HepG2 (cell line): ENCODE results near the gene TSC1. TPM values are rescaled to one million over a fixed set of nuclear protein-coding genes. Genes with fewer than 3 reads are reported as not detected.

Experiments
- ATAC-seq: fragments of 200-7000 bp; cut with Tn5 transposase; 3 replicates; pipeline ENCODE4 v1.9.1; 2020; ENCODE audit warnings: mild to moderate bottlenecking, moderate library complexity
- BruUV-seq: library from RNA; stranded (reverse); fragments of 400-500 nt; replicated peaks from 2 replicates; lab custom pipeline; 2021; lab: Mats Ljungman, UMichigan
- CTCF ChIA-PET: fragments of 300-600 bp; formaldehyde crosslinking; extraction: SDS; loops from one replicate; lab custom pipeline; 2021; ENCODE audit warnings: low total read pairs, inconsistent platforms, low intra/inter-chr PET ratio; lab: Yijun Ruan, JAX
- POLR2A ChIA-PET: fragments of 350-600 bp; sonication (Branson Sonifier 250); formaldehyde crosslinking; loops from one replicate; lab custom pipeline; 2020; ENCODE audit warnings: antibody characterized with exemption, inconsistent platforms; lab: Yijun Ruan, JAX
- DNase-seq: peaks from one replicate; pipeline ENCODE4 v3.0.0-alpha.2; 2015; ENCODE audit warnings: low spot score
- FAIRE-seq: peaks from 3 replicates; lab custom pipeline; 2011; peaks lifted over from hg19 to GRCh38; lab: Jason Lieb, UNC
- H2AFZ ChIP-seq: one replicate; pipeline ENCODE4 v1.6.1; 2011; ENCODE audit warnings: low read length, inconsistent platforms
- H3K27ac ChIP-seq: fragments of 300-600 bp; 3 replicates; pipeline ENCODE4 v1.8.0; 2011; ENCODE audit warnings: mixed run types, mild to moderate bottlenecking, mixed read lengths, low read length, inconsistent platforms; ENCODE audit not compliant: insufficient read depth; ENCODE audit errors: extremely low read length
- H3K27me3 ChIP-seq, 2 experiments: fragments of 200-600 bp in 1 of 2; 2 replicates in 1 of 2; 3 replicates in 1 of 2; pipeline versions ENCODE4 v1.6.0 to v1.8.0; 2011; ENCODE audit warnings: low read length in 2 of 2, mild to moderate bottlenecking in 2 of 2, moderate library complexity in 2 of 2, inconsistent platforms in 1 of 2; ENCODE audit not compliant: insufficient read depth in 2 of 2, control insufficient read depth in 1 of 2
- H3K36me3 ChIP-seq, 2 experiments: fragments of 200-600 bp in 1 of 2; replicated peaks in 1 of 2; 2 replicates in 1 of 2; 3 replicates in 1 of 2; pipeline versions ENCODE4 v1.5.1 to v1.8.0; 2011; ENCODE audit warnings: low read length in 2 of 2, inconsistent platforms in 1 of 2; ENCODE audit not compliant: insufficient read depth in 2 of 2, control insufficient read depth in 1 of 2
- H3K4me1 ChIP-seq: 2 replicates; pipeline ENCODE4 v1.5.1; 2012; ENCODE audit warnings: low read length, inconsistent platforms; ENCODE audit not compliant: insufficient read depth
- H3K4me2 ChIP-seq: 2 replicates; pipeline ENCODE4 v1.6.0; 2011; ENCODE audit warnings: low read depth, low read length, inconsistent platforms
- H3K4me3 ChIP-seq, 3 experiments: fragments of 200-600 bp in 1 of 3; sonication (generic), shearing (Covaris generic) in 1 of 3; replicated peaks in 1 of 3; 2 replicates each; pipeline ENCODE4 v1.5.1; 2011 to 2016; ENCODE audit warnings: low read length in 3 of 3, inconsistent platforms in 2 of 3, low read depth in 2 of 3, mild to moderate bottlenecking in 2 of 3, control low read depth in 1 of 3, mixed read lengths in 1 of 3; ENCODE audit not compliant: insufficient read depth in 1 of 3
- H3K79me2 ChIP-seq: one replicate; pipeline ENCODE4 v1.6.1; 2011; ENCODE audit warnings: low read length, inconsistent platforms; ENCODE audit not compliant: insufficient read depth
- H3K9ac ChIP-seq: 2 replicates; pipeline ENCODE4 v1.6.0; 2011; ENCODE audit warnings: mild to moderate bottlenecking, low read depth, low read length, inconsistent platforms; ENCODE audit not compliant: insufficient read depth
- H3K9me3 ChIP-seq: 2 replicates; pipeline ENCODE4 v1.5.1; 2012; ENCODE audit warnings: mild to moderate bottlenecking, low read length
- H4K20me1 ChIP-seq: 2 replicates; pipeline ENCODE4 v1.6.0; 2011; ENCODE audit warnings: inconsistent platforms, mild to moderate bottlenecking, low read length, moderate library complexity; ENCODE audit not compliant: insufficient read depth
- AFF4 ChIP-seq: sonication (generic); formaldehyde crosslinking; IDR thresholded peaks from 2 replicates; pipeline ENCODE4 v1.4.0; 2020; ENCODE audit warnings: missing genetic modification reagents
- TOPORS ChIP-seq: sonication (generic); formaldehyde crosslinking; IDR thresholded peaks from 2 replicates; pipeline ENCODE4 v1.8.0; 2023; ENCODE audit warnings: mild to moderate bottlenecking, missing genetic modification reagents
- ZMYM3 ChIP-seq: sonication (generic); formaldehyde crosslinking; IDR thresholded peaks from 2 replicates; pipeline ENCODE4 v1.5.1; 2020; ENCODE audit warnings: mild to moderate bottlenecking, missing genetic modification reagents
- ZNF101 ChIP-seq: sonication (generic); formaldehyde crosslinking; IDR thresholded peaks from 2 replicates; pipeline ENCODE4 v1.4.0; 2020; ENCODE audit warnings: mild to moderate bottlenecking, low read depth, missing genetic modification reagents, borderline replicate concordance
- ZNF235 ChIP-seq: sonication (generic); formaldehyde crosslinking; IDR thresholded peaks from 2 replicates; pipeline ENCODE4 v1.8.1; 2023; ENCODE audit warnings: mild to moderate bottlenecking, missing genetic modification reagents, borderline replicate concordance
- ZNF276 ChIP-seq: sonication (generic); formaldehyde crosslinking; IDR thresholded peaks from 2 replicates; pipeline ENCODE4 v1.4.0; 2020; ENCODE audit warnings: mild to moderate bottlenecking, low read depth, missing genetic modification reagents
- ZNF737 ChIP-seq: sonication (generic); formaldehyde crosslinking; IDR thresholded peaks from 2 replicates; pipeline ENCODE4 v1.5.0; 2020; ENCODE audit warnings: missing genetic modification reagents, mild to moderate bottlenecking, borderline replicate concordance
- ZNF75D ChIP-seq: sonication (generic); formaldehyde crosslinking; IDR thresholded peaks from 2 replicates; pipeline ENCODE4 v1.8.1; 2023; ENCODE audit warnings: missing genetic modification reagents, mild to moderate bottlenecking, borderline replicate concordance
- whole genome bisulfite sequencing: methylation state at CpG from one replicate; pipeline ENCODE4 v1.1.6; 2017; ENCODE audit warnings: low lambda C conversion rate; 5-methylcytosine and 5-hydroxymethylcytosine counted together
- in situ Hi-C: cut with HindIII; loops from 2 replicates; pipeline ENCODE4 v1.10.0; 2017; ENCODE audit warnings: low pct_unique_long_range_greater_than_20kb; ENCODE audit not compliant: extremely low pct_ligation_motif_present
- intact Hi-C: fragments of 100-400 bp; cut with micrococcal nuclease; formaldehyde crosslinking; loops from one replicate; pipeline ENCODE4 v1.10.0; 2022; ENCODE audit not compliant: unreplicated experiment
- polyA plus RNA-seq, 8 experiments: library from polyadenylated mRNA; depleted of rRNA in 3 of 8; stranded (reverse) in 7 of 8; unstranded in 1 of 8; fragments of >200 nt; fragmentation: Illumina TruSeq in 4 of 8; extraction: Trizol in 4 of 8; gene quantifications; 2 replicates each; pipeline versions ENCODE4 v1.2.1 to v1.2.3, GENCODE V29; 2011 to 2016; ENCODE audit warnings: low read depth in 4 of 8, missing spikeins in 1 of 8, mixed read lengths in 1 of 8; ENCODE audit not compliant: insufficient read depth in 1 of 8
- total RNA-seq, 5 experiments: library from RNA; depleted of rRNA; stranded (reverse); fragments of >200 nt; fragmentation: Illumina TruSeq; extraction: Trizol; gene quantifications; 2 replicates each; pipeline ENCODE4 v1.2.3, GENCODE V29; 2016; ENCODE audit warnings: low read depth in 1 of 5
- TF ChIP-seq, protein P1 (sequence below): sonication (generic); formaldehyde crosslinking; IDR thresholded peaks from 2 replicates; pipeline ENCODE4 v1.5.0; 2020; ENCODE audit warnings: mild to moderate bottlenecking, missing genetic modification reagents, borderline replicate concordance

TSC1 gene
- total and polyA plus RNA-seq, 2 of the 13 experiments (the other 11 are each of a cell fraction or from before 2014, with no cell fraction given): 31.6 to 66.1 TPM

DNA sequence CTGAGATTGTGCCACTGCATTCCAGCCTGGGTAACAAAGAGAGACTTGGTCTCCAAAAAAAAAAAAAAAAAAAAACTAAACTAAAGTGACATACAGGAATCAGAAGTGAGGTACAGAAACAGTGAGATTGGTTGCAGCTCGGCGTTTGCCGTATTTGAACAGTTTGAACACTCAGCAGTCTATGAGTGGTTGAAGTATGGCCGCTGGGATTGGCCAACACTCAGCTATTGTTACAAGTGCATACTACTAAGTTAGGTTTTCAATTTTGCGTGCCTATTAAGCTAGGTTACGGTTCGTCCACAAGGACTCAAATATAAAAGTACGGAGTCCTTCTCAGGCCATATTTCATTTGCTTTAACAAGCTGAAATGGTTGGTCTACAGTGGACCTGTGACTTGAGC is 3.3 kb upstream of the TSC1 start:
- Histone ChIP-seq H3K27me3 (peaks cover 0 to 4% of the 10 kb centered on the region in 2 experiments; a peak in 2 of 5 replicates), H3K9ac (no peak overlapping the region), H3K27ac (no peak overlapping the region), H4K20me1 (no peaks in the 10 kb centered on the region), H3K9me3 (no peaks in the 10 kb centered on the region), H3K79me2 (peaks cover 17% of the 10 kb centered on the region), H3K4me1 (peaks cover 41% of the 10 kb centered on the region), H2AFZ (no peak overlapping the region), H3K4me2 (0 out of 2 replicates have a peak overlapping the region, but pooled peaks have one; percentile 5), H3K36me3 (no peaks in the 10 kb centered on the region), H3K4me3 (no peak overlapping the region)
- POLR2A ChIA-PET: interaction anchor here (0.7 to 1.7 kb wide), 2 partner anchors 83 to 274 kb away, joined by 3 to 6 read pairs; partner anchors contain the start of gene GTF3C5
- FAIRE-seq (no peak), DNase-seq (no peak), ATAC-seq (no peak)
- WGBS: 66% methylated on average over 8 of the region's 8 CpGs
- in situ Hi-C loops (no loop called here), intact Hi-C loops (no loop called here)
- BruUV-seq: no TSS peak
- CTCF ChIA-PET: no interaction called here
- TF ChIP-seq ZMYM3 (CRISPR knock-in tag): no peak
- TF ChIP-seq AFF4 (CRISPR knock-in tag): no peak
- TF ChIP-seq, protein P1, sequence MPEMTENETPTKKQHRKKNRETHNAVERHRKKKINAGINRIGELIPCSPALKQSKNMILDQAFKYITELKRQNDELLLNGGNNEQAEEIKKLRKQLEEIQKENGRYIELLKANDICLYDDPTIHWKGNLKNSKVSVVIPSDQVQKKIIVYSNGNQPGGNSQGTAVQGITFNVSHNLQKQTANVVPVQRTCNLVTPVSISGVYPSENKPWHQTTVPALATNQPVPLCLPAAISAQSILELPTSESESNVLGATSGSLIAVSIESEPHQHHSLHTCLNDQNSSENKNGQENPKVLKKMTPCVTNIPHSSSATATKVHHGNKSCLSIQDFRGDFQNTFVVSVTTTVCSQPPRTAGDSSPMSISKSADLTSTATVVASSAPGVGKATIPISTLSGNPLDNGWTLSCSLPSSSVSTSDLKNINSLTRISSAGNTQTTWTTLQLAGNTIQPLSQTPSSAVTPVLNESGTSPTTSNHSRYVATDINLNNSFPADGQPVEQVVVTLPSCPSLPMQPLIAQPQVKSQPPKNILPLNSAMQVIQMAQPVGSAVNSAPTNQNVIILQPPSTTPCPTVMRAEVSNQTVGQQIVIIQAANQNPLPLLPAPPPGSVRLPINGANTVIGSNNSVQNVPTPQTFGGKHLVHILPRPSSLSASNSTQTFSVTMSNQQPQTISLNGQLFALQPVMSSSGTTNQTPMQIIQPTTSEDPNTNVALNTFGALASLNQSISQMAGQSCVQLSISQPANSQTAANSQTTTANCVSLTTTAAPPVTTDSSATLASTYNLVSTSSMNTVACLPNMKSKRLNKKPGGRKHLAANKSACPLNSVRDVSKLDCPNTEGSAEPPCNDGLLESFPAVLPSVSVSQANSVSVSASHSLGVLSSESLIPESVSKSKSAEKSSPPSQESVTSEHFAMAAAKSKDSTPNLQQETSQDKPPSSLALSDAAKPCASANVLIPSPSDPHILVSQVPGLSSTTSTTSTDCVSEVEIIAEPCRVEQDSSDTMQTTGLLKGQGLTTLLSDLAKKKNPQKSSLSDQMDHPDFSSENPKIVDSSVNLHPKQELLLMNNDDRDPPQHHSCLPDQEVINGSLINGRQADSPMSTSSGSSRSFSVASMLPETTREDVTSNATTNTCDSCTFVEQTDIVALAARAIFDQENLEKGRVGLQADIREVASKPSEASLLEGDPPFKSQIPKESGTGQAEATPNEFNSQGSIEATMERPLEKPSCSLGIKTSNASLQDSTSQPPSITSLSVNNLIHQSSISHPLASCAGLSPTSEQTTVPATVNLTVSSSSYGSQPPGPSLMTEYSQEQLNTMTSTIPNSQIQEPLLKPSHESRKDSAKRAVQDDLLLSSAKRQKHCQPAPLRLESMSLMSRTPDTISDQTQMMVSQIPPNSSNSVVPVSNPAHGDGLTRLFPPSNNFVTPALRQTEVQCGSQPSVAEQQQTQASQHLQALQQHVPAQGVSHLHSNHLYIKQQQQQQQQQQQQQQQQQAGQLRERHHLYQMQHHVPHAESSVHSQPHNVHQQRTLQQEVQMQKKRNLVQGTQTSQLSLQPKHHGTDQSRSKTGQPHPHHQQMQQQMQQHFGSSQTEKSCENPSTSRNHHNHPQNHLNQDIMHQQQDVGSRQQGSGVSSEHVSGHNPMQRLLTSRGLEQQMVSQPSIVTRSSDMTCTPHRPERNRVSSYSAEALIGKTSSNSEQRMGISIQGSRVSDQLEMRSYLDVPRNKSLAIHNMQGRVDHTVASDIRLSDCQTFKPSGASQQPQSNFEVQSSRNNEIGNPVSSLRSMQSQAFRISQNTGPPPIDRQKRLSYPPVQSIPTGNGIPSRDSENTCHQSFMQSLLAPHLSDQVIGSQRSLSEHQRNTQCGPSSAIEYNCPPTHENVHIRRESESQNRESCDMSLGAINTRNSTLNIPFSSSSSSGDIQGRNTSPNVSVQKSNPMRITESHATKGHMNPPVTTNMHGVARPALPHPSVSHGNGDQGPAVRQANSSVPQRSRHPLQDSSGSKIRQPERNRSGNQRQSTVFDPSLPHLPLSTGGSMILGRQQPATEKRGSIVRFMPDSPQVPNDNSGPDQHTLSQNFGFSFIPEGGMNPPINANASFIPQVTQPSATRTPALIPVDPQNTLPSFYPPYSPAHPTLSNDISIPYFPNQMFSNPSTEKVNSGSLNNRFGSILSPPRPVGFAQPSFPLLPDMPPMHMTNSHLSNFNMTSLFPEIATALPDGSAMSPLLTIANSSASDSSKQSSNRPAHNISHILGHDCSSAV: no peak
- TF ChIP-seq ZNF276 (CRISPR knock-in tag): no peak
- no peak for TF ChIP-seq ZNF75D (CRISPR knock-in tag)
- TF ChIP-seq TOPORS (CRISPR knock-in tag): no peak
- TF ChIP-seq ZNF235 (CRISPR knock-in tag): no peak
- TF ChIP-seq ZNF101 (CRISPR knock-in tag): no peak
- TF ChIP-seq ZNF737 (CRISPR knock-in tag): no peak
